SK-N-SH (cell line): ENCODE results near the gene SPINT3. TPM values are rescaled to one million over a fixed set of nuclear protein-coding genes. Genes with fewer than 3 reads are reported as not detected.
A peak's percentile ranks its signal among the peaks of the same experiment; 100 is the strongest.
"Not testable (repeated sequence)": the region's sequence is repeated elsewhere in the genome, so short reads cannot be mapped to it uniquely, and the experiment has no call there.

Experiments used
- CTCF ChIA-PET: fragments of 300-600, 350-600 bp; formaldehyde crosslinking; extraction: SDS; loops from one replicate; lab custom pipeline; 2021; lab: Yijun Ruan, JAX
- POLR2A ChIA-PET: fragments of 350-600 bp; sonication (Branson Sonifier 250); formaldehyde crosslinking; extraction: SDS; loops from one replicate; lab custom pipeline; 2020; ENCODE audit warnings: antibody characterized with exemption, inconsistent platforms; lab: Yijun Ruan, JAX
- DNase-seq: peaks from one replicate; pipeline ENCODE4 v3.0.0; 2012
- H2AFZ ChIP-seq: fragments of 200-600 bp; sonication (generic); 2 replicates; pipeline ENCODE4 v1.8.1; 2016; ENCODE audit warnings: antibody characterized with exemption, mild to moderate bottlenecking, low read depth
- H3F3A ChIP-seq: fragments of 200-600 bp; sonication (generic); replicated peaks from 2 replicates; pipeline ENCODE3; 2016; ENCODE audit warnings: antibody characterized with exemption, mild to moderate bottlenecking; ENCODE audit not compliant: insufficient read depth
- H3K27ac ChIP-seq, 2 experiments: fragments of 200-500 bp in 1 of 2; fragments of 200-600 bp in 1 of 2; sonication (Bioruptor generic) in 1 of 2; sonication (generic), shearing (Covaris generic) in 1 of 2; 2 replicates each; pipeline versions ENCODE4 v1.5.1 to v1.6.1; 2014 to 2016; ENCODE audit warnings: low read depth in 2 of 2, inconsistent platforms in 1 of 2, low read length in 1 of 2, mild to moderate bottlenecking in 1 of 2, mixed read lengths in 1 of 2
- H3K27me3 ChIP-seq: fragments of 200-600 bp; sonication (generic), shearing (Covaris generic); 2 replicates; pipeline ENCODE4 v1.6.1; 2016; ENCODE audit warnings: mixed run types; ENCODE audit not compliant: insufficient read depth
- H3K36me3 ChIP-seq, 2 experiments: fragments of 200-500 bp in 1 of 2; fragments of 200-600 bp in 1 of 2; sonication (Bioruptor generic) in 1 of 2; sonication (generic) in 1 of 2; replicated peaks in 1 of 2; 2 replicates each; pipeline versions ENCODE3 to v1.5.1; 2014 to 2016; ENCODE audit warnings: low read length in 1 of 2, mild to moderate bottlenecking in 1 of 2; ENCODE audit not compliant: insufficient read depth in 2 of 2, control insufficient read depth in 1 of 2
- H3K4me1 ChIP-seq, 2 experiments: fragments of 200-500 bp in 1 of 2; fragments of 200-600 bp in 1 of 2; sonication (Bioruptor generic) in 1 of 2; sonication (generic), shearing (Covaris generic) in 1 of 2; 2 replicates each; pipeline versions ENCODE4 v1.5.1 to v1.6.1; 2014 to 2016; ENCODE audit warnings: low read depth in 1 of 2, low read length in 1 of 2, mixed run types in 1 of 2; ENCODE audit not compliant: insufficient read depth in 2 of 2, control insufficient read depth in 1 of 2
- H3K4me2 ChIP-seq: fragments of 200-600 bp; sonication (generic), shearing (Covaris generic); 2 replicates; pipeline ENCODE4 v1.6.1; 2017; ENCODE audit warnings: mixed run types
- H3K4me3 ChIP-seq, 2 experiments: fragments of 200-500 bp in 1 of 2; fragments of 200-600 bp in 1 of 2; sonication (Bioruptor generic) in 1 of 2; sonication (generic), shearing (Covaris generic) in 1 of 2; 2 replicates each; pipeline versions ENCODE4 v1.5.1 to v1.8.1; 2014 to 2016; ENCODE audit warnings: low read depth in 2 of 2, inconsistent platforms in 1 of 2, low read length in 1 of 2, mild to moderate bottlenecking in 1 of 2, mixed read lengths in 1 of 2, moderate library complexity in 1 of 2
- H3K79me2 ChIP-seq: fragments of 200-600 bp; sonication (generic); 2 replicates; pipeline ENCODE4 v1.8.1; 2017; ENCODE audit warnings: mild to moderate bottlenecking; ENCODE audit not compliant: insufficient read depth
- H3K9ac ChIP-seq: fragments of 200-600 bp; sonication (generic); 2 replicates; pipeline ENCODE4 v1.6.1; 2017; ENCODE audit warnings: mixed run types
- H3K9me2 ChIP-seq: fragments of 200-600 bp; sonication (generic); 2 replicates; pipeline ENCODE4 v1.6.1; 2017; ENCODE audit warnings: mixed run types
- H3K9me3 ChIP-seq: fragments of 200-600 bp; sonication (generic); 2 replicates; pipeline ENCODE4 v1.6.1; 2017; ENCODE audit warnings: mixed run types, mild to moderate bottlenecking, moderate library complexity
- H4K20me1 ChIP-seq: fragments of 200-600 bp; sonication (generic); 2 replicates; pipeline ENCODE4 v1.6.1; 2017; ENCODE audit warnings: mild to moderate bottlenecking, mixed run types; ENCODE audit not compliant: insufficient read depth
- IRF3 ChIP-seq: fragments of 150-350 bp; IDR thresholded peaks from 2 replicates; pipeline ENCODE4 v1.6.1; 2016; ENCODE audit warnings: mild to moderate bottlenecking, low read depth, low read length
- NFIC ChIP-seq: IDR thresholded peaks from 2 replicates; pipeline ENCODE4 v1.4.0; 2012; ENCODE audit warnings: borderline replicate concordance
- RAD21 ChIP-seq: IDR thresholded peaks from 2 replicates; pipeline ENCODE4 v1.6.1; 2012; ENCODE audit warnings: mild to moderate bottlenecking, low read length
- SIN3A ChIP-seq: IDR thresholded peaks from 2 replicates; pipeline ENCODE4 v1.6.1; 2012; ENCODE audit warnings: low read depth, mild to moderate bottlenecking, low read length, moderate library complexity, borderline replicate concordance
- WGBS: methylation state at CpG from one replicate; pipeline ENCODE4 v1.1.6; 2017; ENCODE audit warnings: low lambda C conversion rate; 5-methylcytosine and 5-hydroxymethylcytosine counted together
- polyA plus RNA-seq, 3 experiments: library from polyadenylated mRNA; depleted of rRNA; stranded (reverse); fragments of >200 nt; gene quantifications; 2 replicates each; pipeline ENCODE4 v1.2.3, GENCODE V29; 2012

SPINT3 gene
- polyA plus RNA-seq, 1 of the 3 experiments (the other 2 are of a cell fraction), result not detected

DNA sequence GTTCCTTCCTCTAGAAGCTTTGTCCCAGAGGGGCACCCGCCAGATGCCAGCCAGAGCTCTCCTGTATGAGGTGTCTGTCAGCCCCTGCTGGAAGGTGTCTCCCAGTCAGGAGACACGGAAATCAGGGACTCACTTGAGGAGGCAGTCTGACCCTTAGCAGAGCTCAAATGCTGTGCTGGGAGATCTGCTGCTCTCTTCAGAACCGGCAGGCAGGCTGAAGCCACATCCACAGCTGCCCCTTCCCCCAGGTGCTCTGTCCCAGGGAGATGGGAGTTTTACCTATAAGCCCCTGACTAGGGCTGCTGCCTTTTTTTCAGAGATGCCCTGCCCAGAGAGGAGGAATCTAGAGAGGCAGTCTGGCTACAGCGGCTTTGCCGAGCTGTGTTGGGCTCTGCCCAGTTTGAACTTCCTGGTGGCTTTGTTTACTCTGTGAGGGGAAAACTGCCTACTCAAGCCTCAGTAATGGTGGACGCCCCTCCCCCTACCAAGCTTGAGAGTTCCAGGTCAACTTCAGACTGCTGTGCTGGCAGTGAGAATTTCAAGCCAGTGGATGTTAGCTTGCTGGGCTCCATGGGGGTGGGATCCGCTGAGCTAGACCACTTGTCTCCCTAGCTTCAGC lies 37.8 kb downstream of the SPINT3 start:
- WGBS, result 39% methylated on average over 3 of the region's 7 CpGs
- H3K9me2 ChIP-seq, H3K4me2 ChIP-seq, DNase-seq, H2AFZ ChIP-seq, H3K27ac ChIP-seq, H3K4me3 ChIP-seq, H3K36me3 ChIP-seq, H4K20me1 ChIP-seq, H3K79me2 ChIP-seq, H3K9ac ChIP-seq, H3K9me3 ChIP-seq, H3F3A ChIP-seq, POLR2A ChIA-PET, H3K4me1 ChIP-seq: not testable (repeated sequence)
- CTCF ChIA-PET, result interaction anchor here (1.3 kb wide), 1 partner anchor 41 kb away, joined by 3 read pairs; no protein-coding TSS in a partner anchor
- peaks cover 21% of the 10 kb centered on the region for H3K27me3 ChIP-seq

DNA sequence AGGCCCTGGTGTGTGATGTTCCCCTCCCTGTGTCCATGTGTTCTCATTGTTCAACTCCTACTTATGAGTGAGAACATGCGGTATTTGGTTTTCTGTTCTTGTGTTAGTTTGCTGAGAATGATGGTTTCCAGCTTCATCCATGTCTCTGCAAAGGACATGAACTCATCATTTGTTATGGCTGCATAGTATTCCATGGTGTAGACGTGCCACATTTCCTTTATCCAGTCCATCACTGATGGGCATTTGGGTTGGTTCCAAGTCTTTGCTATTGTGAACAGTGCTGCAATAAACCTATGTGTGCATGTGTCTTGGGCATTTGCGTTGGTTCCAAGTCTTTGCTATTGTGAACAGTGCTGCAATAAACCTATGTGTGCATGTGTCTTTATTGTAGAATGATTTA lies 43.1 kb downstream of the SPINT3 start:
- H3K4me2 ChIP-seq, H2AFZ ChIP-seq, H3K79me2 ChIP-seq, H3F3A ChIP-seq, H3K4me3 ChIP-seq, H3K9me3 ChIP-seq, CTCF ChIA-PET, H3K36me3 ChIP-seq, H3K27ac ChIP-seq, H3K9me2 ChIP-seq, H3K4me1 ChIP-seq, POLR2A ChIA-PET, H3K9ac ChIP-seq, DNase-seq, H4K20me1 ChIP-seq: not testable (repeated sequence)
- H3K27me3 ChIP-seq, result peaks cover 32% of the 10 kb centered on the region; the same call in 1 of the 2 replicates
- WGBS, result 31% methylated on average over 3 of the region's 3 CpGs

GRCh38 chr20:45470937-45471336 lies 44.5 kb downstream of the SPINT3 start:
- no peak overlapping the region for H3K9ac ChIP-seq
- 62% methylated on average over 10 of the region's 10 CpGs for WGBS
- TF ChIP-seq IRF3 (no peak), RAD21 (peak; percentile 30; the same call in 1 of the 2 replicates), NFIC (no peak), SIN3A (no peak)
- no peaks in the 10 kb centered on the region for H3K9me2 ChIP-seq
- H3K9me3 ChIP-seq, result no peaks in the 10 kb centered on the region
- CTCF ChIA-PET, result interaction anchor here (0.6 to 1.7 kb wide), 9 partner anchors 11 to 283 kb away, joined by 3 to 5 read pairs (median 3); no protein-coding TSS in a partner anchor
- DNase-seq, result no peak
- POLR2A ChIA-PET, result no interaction called here
- H3K27me3 ChIP-seq, result peaks cover 43% of the 10 kb centered on the region; the same call in 1 of the 2 replicates
- no peaks in the 10 kb centered on the region for H3K79me2 ChIP-seq
- no peaks in the 10 kb centered on the region for H3F3A ChIP-seq
- H3K36me3 ChIP-seq, result no peaks in the 10 kb centered on the region
- H3K27ac ChIP-seq, result no peak overlapping the region
- no peaks in the 10 kb centered on the region for H4K20me1 ChIP-seq
- H3K4me1 ChIP-seq, result peaks cover 0 to 5% of the 10 kb centered on the region in 2 experiments; a peak in 1 of 4 replicates
- peak overlapping the region; percentile 46 to 49; a peak in 3 of 4 replicates for H3K4me3 ChIP-seq
- H2AFZ ChIP-seq, result no peak overlapping the region
- peak overlapping the region; percentile 71 for H3K4me2 ChIP-seq
